GM10847 (cell line): ENCODE measurements around the gene CDC23.

ENCODE experiments used
- POLR2A ChIP-seq: IDR thresholded peaks from 2 replicates; pipeline ENCODE4 v1.6.1; 2011; ENCODE audit not compliant: insufficient read length; ENCODE audit errors: extremely low read depth

Gene CDC23

DNA sequence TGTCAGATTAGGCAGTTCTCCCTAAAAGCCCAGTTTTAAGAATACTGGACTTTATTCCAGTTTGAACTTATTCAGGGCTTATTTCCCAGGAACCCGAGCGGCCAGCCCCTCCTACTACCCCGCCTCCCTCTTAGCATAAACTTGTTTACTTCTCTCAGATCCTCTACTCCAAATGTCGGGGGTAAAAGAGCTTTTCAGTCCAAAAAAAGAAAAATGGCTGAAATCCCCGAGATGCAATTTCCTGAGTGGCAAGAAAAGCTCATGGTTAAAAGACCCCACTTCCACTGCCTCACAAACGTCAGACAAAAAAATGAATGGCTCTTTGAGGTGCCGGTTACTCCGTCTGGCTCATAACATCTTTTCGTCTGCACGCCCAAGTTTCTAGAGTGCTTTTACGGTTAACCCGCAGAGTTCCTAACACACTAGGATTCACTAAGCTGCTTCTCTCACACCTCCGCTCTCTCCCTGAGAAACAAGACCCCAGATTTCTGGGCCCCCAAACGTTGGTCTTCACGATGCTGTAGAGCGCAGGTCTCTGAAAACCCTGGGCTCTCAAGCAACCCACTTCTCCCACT lies 35.1 kb downstream of the CDC23 start:
- TF ChIP-seq POLR2A, result no peak

DNA sequence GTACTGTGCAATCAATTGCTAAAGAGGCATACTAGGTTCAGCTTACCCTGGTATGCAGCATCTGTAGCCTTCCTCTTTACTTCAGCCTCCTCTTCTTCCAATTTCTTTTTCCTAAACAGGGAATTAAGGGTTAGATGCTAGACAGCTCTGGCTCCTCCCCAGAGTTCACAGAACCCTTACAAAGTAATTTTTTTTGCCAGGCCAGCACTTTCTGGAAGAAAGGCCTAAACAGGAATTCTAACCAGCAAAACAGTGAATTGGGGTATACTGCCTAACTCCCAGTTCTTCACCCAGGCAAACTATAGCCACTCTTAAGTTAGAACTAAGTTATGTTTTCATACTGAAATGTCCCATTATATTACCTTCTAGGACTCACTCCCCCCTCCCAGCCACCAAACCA lies 42.8 kb downstream of the CDC23 start:
- TF ChIP-seq POLR2A, result no peak

- TF ChIP-seq POLR2A, result no peak
These were observed 44.0 kb downstream of the CDC23 start for GRCh38 chr5:138169124-138169523.

- no peak for TF ChIP-seq POLR2A
These were observed 49.4 kb downstream of the CDC23 start for GRCh38 chr5:138163721-138164120.

- no peak for TF ChIP-seq POLR2A
These were observed 52.4 kb downstream of the CDC23 start for GRCh38 chr5:138160706-138161105.

- TF ChIP-seq POLR2A, result no peak
These were observed 53.5 kb downstream of the CDC23 start for GRCh38 chr5:138159666-138160065.

- no peak for TF ChIP-seq POLR2A
These were observed 55.5 kb downstream of the CDC23 start for GRCh38 chr5:138157626-138158025.

- TF ChIP-seq POLR2A, result no peak
These were observed 63.6 kb downstream of the CDC23 start for GRCh38 chr5:138149530-138149929.

DNA sequence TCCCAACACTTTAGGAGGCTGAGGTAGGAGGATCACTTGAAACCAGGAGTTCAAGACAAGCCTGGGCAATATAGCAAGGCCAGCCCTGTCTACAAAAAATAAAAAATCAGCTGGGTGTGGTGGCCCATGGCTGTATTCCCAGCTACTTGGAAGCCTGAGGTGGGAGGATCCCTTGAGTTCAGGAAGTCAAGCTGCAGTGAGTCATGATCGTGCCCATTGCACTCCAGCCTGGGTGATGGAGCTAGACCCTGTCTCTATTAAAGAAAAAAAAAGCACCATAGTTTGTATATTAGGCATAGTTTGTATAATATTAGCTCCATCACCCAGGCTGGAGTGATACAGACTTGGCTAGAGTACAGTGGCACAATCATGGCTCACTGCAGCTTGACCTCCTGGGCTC lies 64.3 kb downstream of the CDC23 start:
- no peak for TF ChIP-seq POLR2A

- TF ChIP-seq POLR2A, result no peak
These were observed 71.4 kb downstream of the CDC23 start for GRCh38 chr5:138141734-138142133.

DNA sequence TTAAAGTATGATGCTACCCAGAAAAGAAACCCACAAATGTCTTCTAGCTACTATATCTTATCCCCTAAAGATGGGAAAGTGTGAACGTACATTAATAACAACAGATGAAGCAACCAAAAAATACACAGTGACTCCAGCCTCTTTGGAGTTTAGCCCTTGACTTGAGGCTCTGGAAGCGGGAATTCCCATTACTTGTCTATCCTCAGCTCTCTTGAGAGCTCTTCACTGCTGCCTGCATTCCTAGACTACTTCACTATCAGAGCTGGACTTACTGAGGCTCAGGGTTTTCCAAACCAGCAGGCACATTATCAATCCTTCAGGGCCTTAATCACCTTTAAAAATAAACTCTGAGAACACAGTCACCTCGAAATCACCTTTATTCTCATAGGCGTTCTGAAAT lies 72.9 kb downstream of the CDC23 start:
- TF ChIP-seq POLR2A, result no peak

DNA sequence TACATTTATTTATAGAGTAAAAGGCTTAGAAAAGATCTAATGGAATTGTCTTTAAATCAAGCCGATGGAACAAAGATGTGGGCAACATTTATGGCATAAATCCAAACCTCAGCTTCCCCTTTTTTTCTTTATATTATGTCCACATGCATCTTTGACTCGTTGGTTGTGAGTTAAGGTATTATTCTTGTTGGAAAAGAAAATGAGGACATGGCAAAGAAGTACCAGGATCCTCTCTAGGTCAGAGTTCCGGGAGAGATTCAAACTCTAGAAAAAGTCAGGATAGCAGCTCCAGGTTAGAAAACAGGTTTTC lies 73.4 kb downstream of the CDC23 start:
- no peak for TF ChIP-seq POLR2A

- TF ChIP-seq POLR2A, result no peak
These were observed 74.0 kb downstream of the CDC23 start, which contains the start of gene NME5 for GRCh38 chr5:138138949-138139780. TSS of gene NME5 (minus strand) at chr5:138139428. CDS start at chr5:138138780, 648 bp downstream.
